GM12873 (cell line): ENCODE measurements around the gene KRT9.

ENCODE experiments used
- TF ChIP-seq, protein P1 (sequence below): IDR thresholded peaks from 2 replicates; pipeline ENCODE4 v1.5.1; 2012; ENCODE audit warnings: low read depth, mild to moderate bottlenecking, moderate library complexity, low read length, control low read depth; ENCODE audit not compliant: insufficient read depth; ENCODE audit errors: missing control alignments

Gene KRT9

DNA sequence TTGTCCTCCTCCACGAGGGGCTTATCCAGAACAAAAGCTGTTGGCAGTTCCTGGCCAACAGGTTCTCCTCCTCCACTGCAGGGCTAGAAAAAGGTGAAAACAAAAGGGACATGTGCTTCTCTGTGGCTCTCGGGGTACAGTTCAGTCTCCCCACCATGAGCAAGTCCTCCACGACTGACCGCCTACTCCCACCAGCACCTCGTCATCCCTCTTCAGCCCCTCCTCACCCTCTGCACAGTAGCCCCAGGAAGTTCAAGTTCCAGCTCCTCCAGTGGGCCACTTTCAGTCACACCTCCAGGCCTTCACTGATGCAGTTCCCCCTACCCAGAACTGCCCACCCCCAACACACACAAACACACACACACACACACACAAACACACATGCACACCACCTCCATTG is 19.4 kb downstream of the KRT9 start:
- TF ChIP-seq, protein P1, sequence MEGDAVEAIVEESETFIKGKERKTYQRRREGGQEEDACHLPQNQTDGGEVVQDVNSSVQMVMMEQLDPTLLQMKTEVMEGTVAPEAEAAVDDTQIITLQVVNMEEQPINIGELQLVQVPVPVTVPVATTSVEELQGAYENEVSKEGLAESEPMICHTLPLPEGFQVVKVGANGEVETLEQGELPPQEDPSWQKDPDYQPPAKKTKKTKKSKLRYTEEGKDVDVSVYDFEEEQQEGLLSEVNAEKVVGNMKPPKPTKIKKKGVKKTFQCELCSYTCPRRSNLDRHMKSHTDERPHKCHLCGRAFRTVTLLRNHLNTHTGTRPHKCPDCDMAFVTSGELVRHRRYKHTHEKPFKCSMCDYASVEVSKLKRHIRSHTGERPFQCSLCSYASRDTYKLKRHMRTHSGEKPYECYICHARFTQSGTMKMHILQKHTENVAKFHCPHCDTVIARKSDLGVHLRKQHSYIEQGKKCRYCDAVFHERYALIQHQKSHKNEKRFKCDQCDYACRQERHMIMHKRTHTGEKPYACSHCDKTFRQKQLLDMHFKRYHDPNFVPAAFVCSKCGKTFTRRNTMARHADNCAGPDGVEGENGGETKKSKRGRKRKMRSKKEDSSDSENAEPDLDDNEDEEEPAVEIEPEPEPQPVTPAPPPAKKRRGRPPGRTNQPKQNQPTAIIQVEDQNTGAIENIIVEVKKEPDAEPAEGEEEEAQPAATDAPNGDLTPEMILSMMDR: no peak

DNA sequence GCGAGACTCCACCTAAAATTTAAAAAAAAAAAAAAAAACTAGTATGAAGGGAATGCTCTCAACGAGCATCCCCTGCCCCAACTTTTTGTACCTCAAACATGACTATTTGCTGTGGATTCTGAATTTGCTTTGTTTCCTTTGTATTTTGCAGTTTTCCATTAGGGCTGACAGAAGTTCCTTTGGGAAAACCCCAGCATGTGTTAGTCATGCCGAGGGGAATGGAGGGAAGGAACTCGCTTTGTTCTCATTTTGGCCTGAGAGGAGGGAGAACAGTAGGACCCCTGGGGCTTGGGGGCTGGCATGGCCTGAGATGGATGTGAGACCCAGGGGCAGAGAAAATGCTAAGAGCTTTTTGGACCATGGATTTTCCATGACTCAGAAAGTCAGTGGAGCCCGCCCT is 20.5 kb downstream of the KRT9 start:
- TF ChIP-seq, protein P1: no peak

DNA sequence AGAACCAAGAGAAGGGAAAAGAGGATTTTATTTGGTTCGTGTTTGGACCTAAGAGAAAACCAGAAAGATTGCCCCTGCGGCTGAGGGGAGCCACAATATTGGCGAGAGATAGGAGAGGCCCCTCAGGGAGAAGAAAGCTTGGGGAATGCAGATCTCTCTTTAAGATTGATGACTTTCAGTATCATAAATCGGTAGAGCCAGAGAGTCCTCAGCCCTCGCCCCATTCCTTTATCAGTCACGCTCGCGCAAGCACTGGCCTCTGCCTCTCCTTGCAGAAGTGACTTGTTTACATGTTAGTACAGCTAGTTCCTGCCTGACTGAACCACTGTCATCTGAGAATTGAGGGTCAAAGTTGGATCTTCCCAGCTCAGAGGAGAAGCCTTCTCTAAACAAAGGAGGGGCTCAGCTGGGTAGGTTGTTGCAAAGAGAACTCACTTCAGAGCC is 22.2 kb downstream of the KRT9 start:
- TF ChIP-seq, protein P1: no peak

DNA sequence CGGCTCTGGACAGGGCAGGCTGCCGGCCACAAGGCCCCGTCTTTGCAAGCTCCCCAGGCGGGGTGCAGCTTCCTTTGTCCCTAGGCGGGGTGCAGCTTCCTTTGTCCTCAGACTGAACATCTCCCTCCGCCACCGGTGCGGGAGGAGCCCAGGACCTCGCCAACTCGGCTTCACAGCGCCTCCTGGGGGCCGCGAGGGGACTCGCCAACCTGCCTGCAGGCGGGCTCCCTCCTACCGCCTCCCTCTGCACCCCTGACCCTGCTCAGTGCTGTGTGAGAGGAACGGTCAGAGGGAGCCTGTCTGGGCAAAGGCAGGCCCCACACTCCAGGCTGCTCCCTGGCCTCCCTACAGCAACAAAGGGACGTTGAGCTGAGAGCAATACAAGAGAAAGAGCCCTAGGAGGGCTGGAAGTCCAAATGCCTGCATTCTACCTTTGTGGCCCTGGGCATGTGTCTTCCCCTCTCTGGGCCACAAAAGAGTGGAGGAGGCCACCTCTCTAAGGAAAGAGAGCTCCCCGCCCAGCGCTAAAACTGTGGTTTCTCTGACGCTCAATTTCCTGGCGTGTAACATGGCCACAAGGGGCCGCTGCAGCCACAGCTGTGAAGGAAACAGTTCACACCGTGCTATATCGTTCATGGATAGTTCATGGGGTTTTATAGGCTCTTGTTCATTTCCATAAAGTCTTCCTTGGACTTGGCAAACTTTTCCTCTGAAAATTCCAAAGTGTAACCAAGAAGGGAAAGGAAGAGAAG is 22.8 kb downstream of the KRT9 start:
- TF ChIP-seq, protein P1: peak; percentile 83

DNA sequence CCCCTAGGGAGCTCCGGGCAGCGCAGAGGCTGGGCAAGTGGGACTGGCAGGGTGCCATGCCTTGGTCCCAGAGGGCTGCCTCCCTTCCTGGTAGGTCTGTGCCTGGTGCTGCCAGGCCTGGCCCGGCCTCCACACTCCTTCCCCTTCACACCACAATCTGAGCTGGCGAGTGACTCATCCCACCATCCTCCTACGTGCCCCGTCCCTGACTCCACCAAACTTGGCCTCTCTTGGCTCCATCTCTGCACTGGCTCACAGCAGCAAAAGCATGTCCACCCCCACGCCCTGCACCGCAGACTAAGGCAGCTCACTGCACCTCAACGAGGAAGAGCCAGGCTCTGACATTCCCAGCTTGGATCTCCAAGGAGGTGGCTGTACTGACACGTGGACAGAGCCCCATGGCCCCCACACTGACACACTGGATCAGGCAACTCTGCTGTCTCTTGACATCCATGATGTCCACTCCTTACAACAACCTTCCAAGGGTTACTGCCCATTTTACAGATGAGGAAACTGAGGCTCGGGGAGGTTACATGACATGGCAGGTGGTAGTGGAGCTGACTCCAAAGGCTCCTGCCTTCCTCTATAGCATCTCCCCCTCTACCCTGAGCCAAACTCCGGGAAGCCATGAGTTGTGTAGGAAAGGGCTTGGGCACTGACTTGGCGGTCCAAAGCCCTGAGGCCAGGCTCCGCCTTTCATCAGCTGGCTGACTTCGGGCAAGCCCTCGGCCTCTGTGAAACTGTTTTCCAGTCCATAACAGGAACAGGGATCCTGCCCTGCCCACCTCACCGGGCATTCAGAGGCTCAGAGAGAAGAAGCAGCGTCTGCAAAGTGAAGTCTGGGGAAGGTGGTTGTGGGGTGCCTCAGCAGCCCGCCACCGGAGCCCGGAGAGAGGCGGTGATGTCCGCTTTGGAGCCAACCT is 23.7 kb downstream of the KRT9 start:
- TF ChIP-seq, protein P1: no peak

DNA sequence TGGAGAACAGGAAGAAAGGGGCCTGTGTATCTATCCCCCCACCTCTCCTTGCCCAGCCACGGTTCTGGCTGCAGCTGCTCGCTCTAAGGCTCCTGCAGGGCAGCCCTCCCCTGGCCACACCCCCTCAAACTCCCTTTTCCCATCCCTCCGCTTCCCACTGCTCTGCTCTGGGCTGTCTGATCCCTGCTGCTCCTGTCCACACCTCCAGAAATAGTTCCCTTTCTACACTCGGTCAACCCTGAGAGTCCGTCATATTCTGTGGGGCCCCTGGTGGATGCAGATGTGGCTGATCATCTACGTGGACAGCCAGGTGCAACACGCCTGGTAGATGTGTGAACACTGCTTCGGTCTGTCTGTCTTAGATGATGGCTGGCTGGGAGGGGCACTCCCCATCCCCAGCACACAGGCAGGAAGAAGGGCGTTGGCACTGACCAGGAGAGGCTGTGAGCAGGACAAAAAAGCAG is 24.4 kb downstream of the KRT9 start:
- TF ChIP-seq, protein P1: no peak

DNA sequence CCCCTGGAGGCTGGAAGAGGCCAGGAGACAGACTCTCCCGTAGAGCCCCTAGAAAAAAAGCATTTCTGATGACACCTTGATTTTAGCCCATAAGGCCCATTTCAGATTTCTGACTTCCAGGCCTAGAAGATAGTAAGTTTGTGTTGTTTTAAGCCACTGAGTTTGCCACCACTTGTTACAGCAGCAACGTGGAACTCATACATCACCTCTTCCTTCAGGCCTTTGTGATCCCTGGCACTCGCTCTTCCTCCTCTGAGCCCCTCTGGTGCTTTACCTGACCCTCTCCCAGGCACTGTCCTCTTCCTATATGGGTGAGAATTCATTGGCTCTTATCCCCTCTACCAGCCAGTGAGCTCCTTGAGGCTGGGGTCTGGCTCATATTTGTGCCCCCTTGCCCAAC is 25.0 kb downstream of the KRT9 start:
- TF ChIP-seq, protein P1: no peak
